Measurements from ENCODE around the gene EIF4G3.

GRCh38 chr1:21149855-21150432 lies 26.8 kb downstream of the EIF4G3 start:
- TF ChIP-seq REST (IDR thresholded peaks at IDR 0.05; ENCODE audit: insufficient read depth in 1 of 2, low read depth in 2 of 2, low read length in 2 of 2) (no peak), POLR2AphosphoS5 (IDR thresholded peaks at IDR 0.05; ENCODE audit: low read depth, low read length) (no peak), TAF1 (IDR thresholded peaks at IDR 0.05; ENCODE audit: borderline replicate concordance, insufficient read depth, low read length) (no peak), SIN3A (IDR thresholded peaks at IDR 0.05; ENCODE audit: borderline replicate concordance, insufficient read depth, low read length) (no peak), FOXP2 (optimal IDR thresholded peaks at IDR 0.05; ENCODE audit: borderline replicate concordance, extremely low read depth, extremely low read length, insufficient read depth) (no peak)
